AG09319 (cell line): ENCODE measurements around the gene NOL4L.
A peak's percentile ranks its signal among the peaks of the same experiment; 100 is the strongest.

Experiments
- DNase-seq: peaks from one replicate; pipeline ENCODE4 v3.0.0-alpha.2; 2010; ENCODE audit warnings: low read depth; ENCODE audit errors: extremely low read depth
- TF ChIP-seq, protein P1 (sequence below): IDR thresholded peaks from 2 replicates; pipeline ENCODE4 v1.5.1; 2011; ENCODE audit warnings: low read depth, mild to moderate bottlenecking, inconsistent platforms, low read length, moderate library complexity

Gene NOL4L

DNA sequence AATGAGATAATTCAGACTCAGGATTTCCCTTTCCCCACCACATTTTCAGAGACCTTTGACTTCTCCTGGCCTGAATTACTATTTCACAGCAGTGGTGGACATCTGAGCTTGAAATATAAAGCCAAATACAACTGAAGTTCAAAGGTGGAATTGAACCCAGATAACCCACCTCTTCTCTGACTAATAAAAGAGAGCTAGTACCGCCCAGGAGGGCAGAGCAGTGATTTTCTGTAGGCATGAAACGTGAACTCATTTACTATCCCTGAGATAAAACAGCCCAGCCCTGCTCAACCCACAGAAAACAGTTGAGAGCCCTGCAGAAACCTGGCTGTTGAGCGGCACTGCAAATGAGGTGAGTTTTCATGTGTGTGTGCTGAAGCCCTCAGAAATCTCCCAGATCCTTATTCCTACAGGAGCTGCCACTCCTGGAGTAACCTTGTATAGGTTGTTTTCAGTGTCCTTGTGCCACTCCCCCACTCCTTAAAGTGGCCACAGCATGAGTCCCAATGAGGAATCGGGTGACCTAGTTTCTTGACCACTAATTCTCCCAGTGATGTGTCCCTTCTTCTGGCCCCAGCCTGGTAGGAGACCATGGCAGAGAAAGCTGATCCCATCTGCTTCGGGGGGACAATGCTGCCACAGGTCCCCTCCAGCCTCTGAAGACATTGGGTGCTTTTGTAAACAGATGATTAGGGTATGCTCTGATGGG lies 99.2 kb downstream of the NOL4L start:
- TF ChIP-seq, protein P1, sequence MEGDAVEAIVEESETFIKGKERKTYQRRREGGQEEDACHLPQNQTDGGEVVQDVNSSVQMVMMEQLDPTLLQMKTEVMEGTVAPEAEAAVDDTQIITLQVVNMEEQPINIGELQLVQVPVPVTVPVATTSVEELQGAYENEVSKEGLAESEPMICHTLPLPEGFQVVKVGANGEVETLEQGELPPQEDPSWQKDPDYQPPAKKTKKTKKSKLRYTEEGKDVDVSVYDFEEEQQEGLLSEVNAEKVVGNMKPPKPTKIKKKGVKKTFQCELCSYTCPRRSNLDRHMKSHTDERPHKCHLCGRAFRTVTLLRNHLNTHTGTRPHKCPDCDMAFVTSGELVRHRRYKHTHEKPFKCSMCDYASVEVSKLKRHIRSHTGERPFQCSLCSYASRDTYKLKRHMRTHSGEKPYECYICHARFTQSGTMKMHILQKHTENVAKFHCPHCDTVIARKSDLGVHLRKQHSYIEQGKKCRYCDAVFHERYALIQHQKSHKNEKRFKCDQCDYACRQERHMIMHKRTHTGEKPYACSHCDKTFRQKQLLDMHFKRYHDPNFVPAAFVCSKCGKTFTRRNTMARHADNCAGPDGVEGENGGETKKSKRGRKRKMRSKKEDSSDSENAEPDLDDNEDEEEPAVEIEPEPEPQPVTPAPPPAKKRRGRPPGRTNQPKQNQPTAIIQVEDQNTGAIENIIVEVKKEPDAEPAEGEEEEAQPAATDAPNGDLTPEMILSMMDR: no peak
- no peak for DNase-seq

DNA sequence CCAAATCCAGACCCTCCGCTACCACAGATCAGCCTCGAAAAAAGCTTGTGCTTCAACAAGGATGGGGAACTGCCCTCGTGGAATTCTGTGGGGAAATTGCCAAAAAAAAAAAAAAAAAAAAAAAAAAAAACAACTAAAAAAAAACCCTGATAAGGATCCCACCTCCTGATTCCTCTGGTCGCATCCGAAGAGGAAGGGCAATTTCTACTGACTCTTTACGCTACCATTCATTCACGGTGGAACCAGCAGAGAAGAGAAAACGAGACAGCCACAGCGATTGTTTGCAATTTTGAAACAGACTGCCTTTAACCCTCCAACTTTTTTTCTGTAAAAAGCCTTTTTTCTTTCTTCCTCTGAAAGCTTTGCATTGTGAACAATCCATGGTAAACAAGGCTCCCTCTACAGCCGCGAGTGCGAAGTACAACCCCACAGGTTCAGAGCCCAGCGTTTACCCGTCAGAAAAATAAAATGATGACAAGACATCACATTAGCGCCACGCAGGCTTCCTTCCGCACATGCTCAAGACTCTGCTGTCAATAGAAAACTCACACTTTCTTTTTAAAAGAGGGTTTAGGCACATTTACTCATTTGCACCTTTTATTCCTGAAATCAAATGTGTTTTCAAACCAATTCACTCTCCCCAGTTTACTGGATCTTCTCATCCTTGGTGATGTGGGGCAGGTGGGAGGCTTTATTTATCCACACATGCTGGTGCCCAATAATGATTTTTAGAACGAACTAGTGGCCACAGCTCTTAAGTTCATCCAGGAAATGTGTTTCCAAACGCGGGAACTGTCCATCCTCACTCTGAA lies 100.0 kb downstream of the NOL4L start:
- TF ChIP-seq, protein P1: peak; percentile 88
- peak; percentile 56 for DNase-seq

DNA sequence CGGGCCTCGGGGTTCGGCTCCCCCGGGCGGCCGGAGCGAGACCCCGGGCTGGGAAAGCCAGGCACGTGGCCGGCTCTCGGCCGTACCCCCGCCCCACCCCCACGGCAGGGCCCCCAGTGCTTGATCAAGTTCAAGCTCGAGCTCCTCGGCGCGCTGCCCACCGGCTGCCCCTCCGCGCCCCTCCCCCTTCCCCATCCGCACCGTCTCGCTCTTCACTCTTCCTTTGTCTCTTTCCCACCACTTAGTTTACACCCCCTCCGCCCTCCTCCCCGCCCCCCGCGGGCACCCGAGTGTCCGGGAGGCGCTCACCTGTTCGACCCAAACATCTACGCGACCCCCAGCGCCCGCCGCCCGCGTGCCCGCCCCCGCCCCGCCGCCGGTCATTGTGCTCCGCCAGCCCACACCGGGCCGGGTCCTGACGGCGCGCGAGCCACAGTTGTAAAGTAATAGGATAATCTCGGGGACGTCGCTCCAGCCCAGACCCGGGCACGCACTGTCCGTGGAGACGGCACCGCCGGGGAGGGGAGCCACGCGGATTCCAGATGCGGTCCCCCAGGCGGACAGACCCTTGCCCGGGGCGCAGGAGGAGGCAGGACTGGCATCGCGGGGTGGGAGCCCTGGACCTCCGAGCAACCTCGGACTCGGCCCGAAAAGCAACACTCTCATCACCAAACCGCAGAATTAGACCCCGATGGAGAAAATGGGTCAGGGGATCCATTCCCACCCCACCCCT lies 100.7 kb downstream of the NOL4L start:
- no peak for DNase-seq
- TF ChIP-seq, protein P1: no peak

DNA sequence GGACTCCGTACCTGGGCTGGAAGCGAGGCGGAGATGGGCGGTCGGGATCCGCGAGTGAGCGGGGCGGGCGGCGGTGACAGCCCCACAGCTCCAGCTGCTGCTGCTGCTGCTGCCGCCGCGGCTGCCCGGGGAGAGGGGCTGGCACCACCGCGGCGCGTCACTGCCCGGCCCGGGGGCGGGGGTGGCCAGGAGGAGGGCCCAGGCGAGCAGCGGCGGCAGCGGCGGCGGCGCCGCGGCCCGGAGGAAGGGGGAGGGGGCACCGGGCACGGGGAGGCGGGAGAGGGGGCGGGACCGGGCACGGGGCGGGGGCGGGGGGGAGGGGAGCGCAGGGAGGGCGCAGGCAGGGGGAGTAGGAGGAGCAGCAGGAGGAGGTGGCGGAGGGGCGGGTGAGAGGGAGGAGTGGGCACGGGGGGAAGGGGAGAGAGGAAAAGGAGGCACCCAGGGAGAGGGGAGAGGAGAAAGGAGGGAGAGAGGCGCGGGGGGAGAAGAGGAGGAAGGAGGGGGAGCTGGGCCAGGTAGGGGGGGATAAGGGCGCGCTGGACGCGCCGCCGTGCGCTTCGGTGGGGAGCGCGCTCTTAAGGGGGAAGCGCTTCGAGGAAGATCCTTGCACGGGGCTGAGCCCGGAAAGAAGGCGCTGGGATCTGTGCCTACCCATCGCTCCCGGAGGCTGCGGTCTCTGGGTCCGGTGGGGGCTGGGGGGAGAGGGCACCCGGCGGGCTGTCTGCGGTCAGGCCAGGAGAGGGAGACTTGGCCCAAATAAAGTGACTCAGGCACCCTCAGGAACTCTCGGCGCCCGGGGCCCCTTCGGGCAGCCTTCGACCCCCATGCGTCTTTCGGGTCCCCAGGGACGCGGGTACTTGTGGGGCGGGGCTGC lies 101.5 kb downstream of the NOL4L start:
- peak; percentile 19 for DNase-seq
- TF ChIP-seq, protein P1: no peak

- TF ChIP-seq, protein P1: no peak
- no peak for DNase-seq
Observed at GRCh38 chr20:32482442-32483261, 102.5 kb downstream of the NOL4L start.

GRCh38 chr20:32482143-32482441 lies 103.0 kb downstream of the NOL4L start:
- TF ChIP-seq, protein P1: no peak
- no peak for DNase-seq
